OCI-LY1 (cell line): ENCODE measurements around the gene BRCA2.

Source experiments
- CTCF ChIP-seq: fragments of 200-600 bp; sonication (generic), shearing (Covaris generic); IDR thresholded peaks from 2 replicates; pipeline ENCODE4 v1.5.1; 2017; ENCODE audit warnings: mild to moderate bottlenecking, antibody characterized with exemption, low read length, moderate library complexity, mixed read lengths
- EZH2 ChIP-seq: fragments of 200-600 bp; sonication (generic), shearing (Covaris generic); IDR thresholded peaks from 2 replicates; pipeline ENCODE4 v1.8.0; 2017; ENCODE audit warnings: borderline replicate concordance, mixed run types, mild to moderate bottlenecking, antibody characterized with exemption, low read length, moderate library complexity, mixed read lengths

- TF ChIP-seq CTCF (no peak), EZH2 (no peak)
Observed at GRCh38 chr13:32413284-32413683, 98.0 kb downstream of the BRCA2 start.
